Measurements from ENCODE around the gene SOWAHA. TPM values are rescaled to one million over a fixed set of nuclear protein-coding genes. Genes with fewer than 3 reads are reported as not detected.

SOWAHA gene
- total RNA-seq, 3 donors from 2014 or later = 0.66 to 3.2 (median 0.96) TPM

GRCh38 chr5:132865668-132866341, 52.7 kb downstream of the SOWAHA start:
- Histone ChIP-seq H3K36me3 (no peaks in the 10 kb centered on the region), H3K9me3 (no peaks in the 10 kb centered on the region), H3K4me1 (peaks cover 0 to 9% of the 10 kb centered on the region in 2 donors), H3K4me3 (peak overlapping the region; percentile 76 to 96 (median 80)), H3K27me3 (no peaks in the 10 kb centered on the region), H3K27ac (peak overlapping the region; percentile 95)
- DNase-seq (ENCODE audit: low spot score in 2 of 2) = no peak
- no peak for TF ChIP-seq POLR2AphosphoS5 (IDR thresholded peaks at IDR 0.05)
- TF ChIP-seq, protein P1, sequence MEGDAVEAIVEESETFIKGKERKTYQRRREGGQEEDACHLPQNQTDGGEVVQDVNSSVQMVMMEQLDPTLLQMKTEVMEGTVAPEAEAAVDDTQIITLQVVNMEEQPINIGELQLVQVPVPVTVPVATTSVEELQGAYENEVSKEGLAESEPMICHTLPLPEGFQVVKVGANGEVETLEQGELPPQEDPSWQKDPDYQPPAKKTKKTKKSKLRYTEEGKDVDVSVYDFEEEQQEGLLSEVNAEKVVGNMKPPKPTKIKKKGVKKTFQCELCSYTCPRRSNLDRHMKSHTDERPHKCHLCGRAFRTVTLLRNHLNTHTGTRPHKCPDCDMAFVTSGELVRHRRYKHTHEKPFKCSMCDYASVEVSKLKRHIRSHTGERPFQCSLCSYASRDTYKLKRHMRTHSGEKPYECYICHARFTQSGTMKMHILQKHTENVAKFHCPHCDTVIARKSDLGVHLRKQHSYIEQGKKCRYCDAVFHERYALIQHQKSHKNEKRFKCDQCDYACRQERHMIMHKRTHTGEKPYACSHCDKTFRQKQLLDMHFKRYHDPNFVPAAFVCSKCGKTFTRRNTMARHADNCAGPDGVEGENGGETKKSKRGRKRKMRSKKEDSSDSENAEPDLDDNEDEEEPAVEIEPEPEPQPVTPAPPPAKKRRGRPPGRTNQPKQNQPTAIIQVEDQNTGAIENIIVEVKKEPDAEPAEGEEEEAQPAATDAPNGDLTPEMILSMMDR (IDR thresholded peaks at IDR 0.05) = no peak
- no peak for TF ChIP-seq POLR2A (IDR thresholded peaks at IDR 0.05)
- intact Hi-C loops (cut with DNase I; ENCODE audit: low total_unique reads) = loop anchor here (1.0 kb wide), 2 partner anchors 13 to 37 kb away; no protein-coding TSS in a partner anchor

Other genes starting within 250 kb of the SOWAHA start
- gene IL13, start 155.1 kb upstream of the SOWAHA start, total RNA-seq = under 1 TPM in 2 of 3 donors, not detected in 1; 0.33 to 0.73 TPM
- not detected for gene IL4, start 139.3 kb upstream of the SOWAHA start, total RNA-seq
- gene KIF3A, start 75.8 kb upstream of the SOWAHA start, total RNA-seq = 10 to 100 TPM in 2 of 3 donors, 1 to 10 TPM in 1; 4.5 to 15.7 (median 11.5) TPM
- 1 to 10 TPM in 1 of 3 donors, under 1 TPM in 1, not detected in 1; 0.98 to 2.0 TPM for gene CCNI2, start 65.9 kb upstream of the SOWAHA start, total RNA-seq
- 10 to 100 TPM; 26.4 to 43.0 (median 40.0) TPM for gene SEPTIN8, start 36.1 kb upstream of the SOWAHA start, total RNA-seq
- gene SHROOM1, start 17.3 kb downstream of the SOWAHA start, total RNA-seq = 10 to 100 TPM in 1 of 3 donors, 1 to 10 TPM in 2; 2.4 to 12.6 (median 9.5) TPM
- under 1 TPM; 0.33 to 0.64 (median 0.44) TPM for gene GDF9, start 53.2 kb downstream of the SOWAHA start, total RNA-seq
- gene UQCRQ, start 53.3 kb downstream of the SOWAHA start, total RNA-seq = 100 to 1,000 TPM; 106 to 184 (median 150) TPM
- 1 to 10 TPM in 2 of 3 donors, under 1 TPM in 1; 0.80 to 4.1 (median 2.9) TPM for gene LEAP2, start 60.4 kb downstream of the SOWAHA start, total RNA-seq
- gene AFF4, start 150.3 kb downstream of the SOWAHA start, total RNA-seq = 100 to 1,000 TPM in 1 of 3 donors, 10 to 100 TPM in 2; 70.2 to 108 (median 75.4) TPM
- 10 to 100 TPM; 13.6 to 30.4 (median 21.6) TPM for gene ZCCHC10, start 213.2 kb downstream of the SOWAHA start, total RNA-seq
- 10 to 100 TPM; 45.6 to 67.2 (median 55.4) TPM for gene HSPA4, start 238.7 kb downstream of the SOWAHA start, total RNA-seq